Mononuclear cell (primary cell): ENCODE results near the gene FGF11. TPM values are rescaled to one million over a fixed set of nuclear protein-coding genes. Genes with fewer than 3 reads are reported as not detected.
"Not testable (repeated sequence)": the region's sequence is repeated elsewhere in the genome, so short reads cannot be mapped to it uniquely, and the experiment has no call there.

ENCODE experiments used
- H3K27me3 ChIP-seq: 2 replicates; pipeline ENCODE4 v1.6.0; 2011; ENCODE audit warnings: low read length, control low read depth; ENCODE audit not compliant: insufficient read depth
- H3K4me1 ChIP-seq: 2 replicates; pipeline ENCODE4 v1.5.1; 2011; ENCODE audit warnings: mild to moderate bottlenecking, low read length, control low read depth; ENCODE audit not compliant: insufficient read depth
- H3K4me3 ChIP-seq: 2 replicates; pipeline ENCODE4 v1.5.1; 2011; ENCODE audit warnings: mild to moderate bottlenecking, low read length, moderate library complexity
- H3K9me3 ChIP-seq: 2 replicates; pipeline ENCODE4 v1.5.1; 2011; ENCODE audit warnings: low read depth, mild to moderate bottlenecking, control low read depth, low read length
- total RNA-seq: library from RNA; depleted of rRNA; stranded (reverse); fragments of >200 nt; gene quantifications from one replicate; pipeline ENCODE4 v1.2.3, GENCODE V29; 2012

Gene FGF11
- total RNA-seq, 1 donor: 0.21 TPM

DNA sequence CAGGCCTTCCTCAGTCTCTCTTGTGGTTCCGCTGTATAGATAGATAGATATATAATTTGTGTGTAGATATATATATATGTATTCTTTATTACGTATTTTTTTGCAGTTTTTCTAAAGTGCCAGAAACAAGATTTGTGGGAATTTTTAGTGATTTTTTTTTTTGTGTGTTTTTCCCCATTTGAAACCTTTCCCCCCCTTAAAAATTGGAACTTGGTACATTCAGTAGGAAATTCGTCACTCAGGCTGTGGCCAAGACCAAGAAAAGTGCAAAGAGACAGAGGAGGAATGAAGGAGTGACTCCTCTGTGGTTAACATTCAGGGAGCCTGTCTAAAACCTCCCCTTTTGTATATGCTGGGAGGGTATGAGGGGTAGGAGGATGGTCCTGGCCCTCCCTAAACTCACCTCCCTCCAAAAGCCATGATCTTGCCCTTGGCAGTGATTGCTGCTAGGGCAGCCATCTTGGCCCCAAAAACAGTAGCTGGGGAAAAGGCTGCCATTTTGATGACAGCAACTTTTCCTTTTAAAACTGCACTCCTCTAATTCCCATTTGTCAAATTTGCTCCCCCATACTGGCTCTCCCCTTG is 20.7 kb downstream of the FGF11 start:
- peaks cover 10% of the 10 kb centered on the region for H3K4me1 ChIP-seq
- no peaks in the 10 kb centered on the region for H3K27me3 ChIP-seq
- H3K4me3 ChIP-seq: no peak overlapping the region
- H3K9me3 ChIP-seq: no peaks in the 10 kb centered on the region

DNA sequence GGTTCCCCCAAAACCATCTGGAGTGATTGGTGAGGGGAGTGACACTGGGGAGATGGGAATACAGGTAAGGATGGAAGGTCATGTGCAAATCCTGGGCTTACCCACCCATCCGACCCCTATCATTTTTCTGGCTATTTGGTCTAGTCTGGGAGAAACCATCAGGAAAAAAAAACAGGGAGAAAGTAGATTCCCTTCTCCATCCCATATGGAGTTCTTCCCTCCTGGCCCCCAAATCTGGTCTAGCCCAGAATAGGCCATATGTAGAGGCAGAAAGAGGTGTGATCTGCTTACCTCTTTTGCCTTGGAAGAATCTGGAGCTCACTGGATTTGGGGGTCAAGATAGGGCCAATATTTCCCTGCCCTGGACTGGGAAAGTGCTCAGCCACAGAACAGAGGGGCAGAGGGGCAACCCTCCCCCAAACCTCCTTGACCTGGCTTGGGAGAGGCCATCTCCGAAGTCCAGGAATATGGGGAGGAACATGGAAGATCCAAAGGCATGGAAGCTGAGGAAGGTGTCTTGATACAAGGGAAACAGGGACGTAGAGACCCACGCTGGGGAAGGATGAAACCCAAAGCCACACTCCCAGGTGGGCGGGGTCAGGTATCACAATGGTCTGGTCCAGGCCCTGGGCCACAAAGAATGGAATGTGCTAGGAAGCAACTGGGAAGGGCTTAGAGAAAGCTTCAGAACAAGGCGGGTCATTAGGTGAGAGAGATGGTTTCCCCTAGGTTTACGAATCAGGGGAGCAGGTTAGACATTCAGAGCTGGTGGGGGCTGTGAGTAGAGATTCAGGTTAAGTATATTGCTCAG is 21.7 kb downstream of the FGF11 start:
- no peaks in the 10 kb centered on the region for H3K27me3 ChIP-seq
- H3K9me3 ChIP-seq: no peaks in the 10 kb centered on the region
- no peak overlapping the region for H3K4me3 ChIP-seq
- peaks cover 8% of the 10 kb centered on the region for H3K4me1 ChIP-seq

- no peaks in the 10 kb centered on the region for H3K9me3 ChIP-seq
- H3K27me3 ChIP-seq: no peaks in the 10 kb centered on the region
- no peak overlapping the region for H3K4me3 ChIP-seq
- H3K4me1 ChIP-seq: peaks cover 17% of the 10 kb centered on the region
Measured at GRCh38 chr17:7462474-7463371, 23.4 kb downstream of the FGF11 start.

GRCh38 chr17:7463372-7463846 is 24.1 kb downstream of the FGF11 start:
- Histone ChIP-seq H3K27me3 (no peaks in the 10 kb centered on the region), H3K4me3 (no peak overlapping the region), H3K9me3 (no peaks in the 10 kb centered on the region), H3K4me1 (peaks cover 19% of the 10 kb centered on the region)

GRCh38 chr17:7464081-7464480 is 24.8 kb downstream of the FGF11 start:
- no peaks in the 10 kb centered on the region for H3K27me3 ChIP-seq
- H3K4me1 ChIP-seq: peaks cover 19% of the 10 kb centered on the region
- no peaks in the 10 kb centered on the region for H3K9me3 ChIP-seq
- H3K4me3 ChIP-seq: no peak overlapping the region

- no peaks in the 10 kb centered on the region for H3K9me3 ChIP-seq
- H3K4me1 ChIP-seq: peaks cover 19% of the 10 kb centered on the region
- no peak overlapping the region for H3K4me3 ChIP-seq
- H3K27me3 ChIP-seq: no peaks in the 10 kb centered on the region
Measured at GRCh38 chr17:7465597-7466275, 26.4 kb downstream of the FGF11 start.

GRCh38 chr17:7466318-7466638 is 27.0 kb downstream of the FGF11 start:
- Histone ChIP-seq H3K4me3 (no peak overlapping the region), H3K27me3 (no peaks in the 10 kb centered on the region), H3K4me1 (peaks cover 19% of the 10 kb centered on the region), H3K9me3 (no peaks in the 10 kb centered on the region)

- H3K9me3 ChIP-seq: no peaks in the 10 kb centered on the region
- H3K27me3 ChIP-seq: no peaks in the 10 kb centered on the region
- H3K4me3 ChIP-seq: no peak overlapping the region
- H3K4me1 ChIP-seq: peaks cover 20% of the 10 kb centered on the region
Measured at GRCh38 chr17:7466639-7467341, 27.5 kb downstream of the FGF11 start.

- H3K9me3 ChIP-seq: no peaks in the 10 kb centered on the region
- no peak overlapping the region for H3K4me3 ChIP-seq
- H3K4me1 ChIP-seq: peaks cover 27% of the 10 kb centered on the region
- no peaks in the 10 kb centered on the region for H3K27me3 ChIP-seq
Measured at GRCh38 chr17:7467498-7467897, 28.2 kb downstream of the FGF11 start.

DNA sequence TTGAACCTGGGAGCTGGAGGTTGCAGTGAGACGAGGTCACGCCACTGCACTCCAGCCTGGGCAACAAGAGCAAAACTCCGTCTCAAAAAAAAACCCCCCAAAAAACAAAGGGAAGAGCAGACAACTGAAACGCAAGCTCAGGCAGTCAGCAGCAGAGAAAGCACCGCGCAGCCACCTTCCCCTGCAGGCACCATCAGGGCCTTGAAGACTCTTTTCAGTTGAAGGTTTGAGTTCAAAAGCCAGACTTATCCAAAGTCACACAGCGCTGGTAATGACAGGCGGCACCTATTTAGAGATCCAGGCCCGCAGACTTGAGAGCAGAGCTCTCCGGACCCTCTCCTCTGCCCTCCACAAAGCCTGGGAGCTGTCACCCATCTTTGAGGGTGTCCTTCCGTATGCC is 29.0 kb downstream of the FGF11 start:
- Histone ChIP-seq H3K4me1 (peaks cover 30% of the 10 kb centered on the region), H3K27me3 (no peaks in the 10 kb centered on the region), H3K9me3 (no peaks in the 10 kb centered on the region), H3K4me3 (no peak overlapping the region)

GRCh38 chr17:7468804-7469389 is 29.6 kb downstream of the FGF11 start:
- no peaks in the 10 kb centered on the region for H3K9me3 ChIP-seq
- H3K4me3 ChIP-seq: no peak overlapping the region
- H3K27me3 ChIP-seq: no peaks in the 10 kb centered on the region
- peaks cover 30% of the 10 kb centered on the region for H3K4me1 ChIP-seq

DNA sequence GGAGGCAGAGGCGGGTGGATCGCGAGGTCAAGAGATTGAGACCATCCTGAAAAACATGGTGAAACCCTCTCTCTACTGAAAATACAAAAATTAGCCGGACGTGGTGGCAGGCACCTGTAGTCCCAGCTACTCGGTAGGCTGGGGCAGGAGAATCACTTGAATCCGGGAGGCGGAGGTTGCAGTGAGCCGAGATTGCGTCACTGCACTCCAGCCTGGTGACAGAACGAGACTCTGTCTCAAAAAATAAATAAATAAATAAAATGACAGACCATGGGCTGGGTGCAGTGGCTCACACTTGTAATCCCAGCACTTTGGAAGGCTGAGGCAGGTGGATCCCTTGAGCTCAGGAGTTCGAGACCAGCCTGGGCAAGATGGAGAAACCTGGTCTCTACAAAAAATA is 30.5 kb downstream of the FGF11 start:
- not testable (repeated sequence) for H3K27me3 ChIP-seq, H3K9me3 ChIP-seq, H3K4me3 ChIP-seq
- H3K4me1 ChIP-seq: peaks cover 33% of the 10 kb centered on the region

DNA sequence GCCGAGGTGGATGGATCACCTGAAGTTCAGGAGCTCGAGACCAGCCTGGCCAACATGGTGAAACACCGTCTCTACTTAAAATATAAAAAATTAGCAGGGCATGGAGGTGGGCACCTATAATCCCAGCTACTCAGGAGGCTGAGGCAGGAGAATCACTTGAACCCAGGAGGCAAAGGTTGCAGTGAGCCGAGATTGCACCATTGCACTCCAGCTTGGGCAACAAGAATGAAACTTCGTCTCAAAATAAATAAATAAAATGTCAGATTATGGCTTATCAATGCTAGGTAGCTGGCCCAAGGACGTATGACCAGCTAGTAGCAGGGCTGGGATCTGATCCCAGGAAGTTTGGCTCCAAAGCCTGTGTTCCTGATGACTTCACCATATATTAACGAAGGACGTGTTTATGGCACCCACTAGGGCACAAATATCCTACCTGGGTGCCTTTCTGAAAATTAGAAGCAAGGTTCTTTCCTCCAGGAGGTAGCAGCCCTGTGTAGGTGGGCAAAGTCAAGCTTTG is 31.2 kb downstream of the FGF11 start:
- H3K4me1 ChIP-seq: peaks cover 40% of the 10 kb centered on the region
- H3K9me3 ChIP-seq, H3K27me3 ChIP-seq, H3K4me3 ChIP-seq: not testable (repeated sequence)

DNA sequence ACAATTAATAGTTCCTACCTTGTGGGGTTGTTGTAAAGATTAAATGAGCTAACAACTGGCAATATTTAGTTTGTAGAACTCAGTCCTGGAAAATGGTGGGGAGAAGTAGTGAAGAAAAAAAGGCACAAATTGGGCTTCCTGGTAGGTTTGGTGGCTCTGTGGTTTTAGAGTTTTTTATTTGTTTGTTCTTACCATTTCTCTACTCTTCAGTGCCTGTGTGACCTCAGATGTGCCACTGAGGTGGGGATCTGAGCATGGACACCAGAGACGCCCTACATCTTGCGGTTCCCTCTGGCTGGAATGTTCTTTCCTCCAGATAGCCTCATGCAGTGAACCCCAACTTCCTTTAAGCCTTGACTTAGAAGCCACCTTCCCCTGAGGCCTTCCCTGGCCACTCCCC is 32.4 kb downstream of the FGF11 start:
- Histone ChIP-seq H3K27me3 (no peaks in the 10 kb centered on the region), H3K4me3 (no peak overlapping the region), H3K4me1 (peaks cover 45% of the 10 kb centered on the region), H3K9me3 (no peaks in the 10 kb centered on the region)
